Loucy (cell line): Measurements from ENCODE around the gene ELMO2.

Experiments used
- H2AFZ ChIP-seq: fragments of 200-600 bp; sonication (generic); 2 replicates; pipeline ENCODE4 v1.6.0; 2016; ENCODE audit warnings: antibody characterized with exemption, mild to moderate bottlenecking, low read length, moderate library complexity
- H3F3A ChIP-seq: fragments of 200-600 bp; 2 replicates; pipeline ENCODE4 v1.6.0; 2016; ENCODE audit warnings: antibody characterized with exemption, low read depth, mild to moderate bottlenecking
- H3K27me3 ChIP-seq: fragments of 200-600 bp; sonication (generic); 2 replicates; pipeline ENCODE4 v1.6.1; 2014; ENCODE audit warnings: low read length, mild to moderate bottlenecking; ENCODE audit not compliant: insufficient read depth, poor library complexity, severe bottlenecking
- H3K36me3 ChIP-seq: fragments of 200-600 bp; sonication (generic); 2 replicates; pipeline ENCODE4 v1.6.1; 2016; ENCODE audit warnings: low read length; ENCODE audit not compliant: insufficient read depth
- H3K4me1 ChIP-seq: fragments of 200-600 bp; sonication (generic); 2 replicates; pipeline ENCODE4 v1.5.1; 2014; ENCODE audit warnings: low read length, mild to moderate bottlenecking; ENCODE audit not compliant: insufficient read depth, poor library complexity, severe bottlenecking
- H3K4me2 ChIP-seq: fragments of 200-600 bp; sonication (generic); 2 replicates; pipeline ENCODE4 v1.6.0; 2014; ENCODE audit warnings: antibody characterized with exemption, low read length, low read depth, mild to moderate bottlenecking; ENCODE audit not compliant: poor library complexity, severe bottlenecking
- H3K4me3 ChIP-seq: fragments of 200-600 bp; sonication (generic); 2 replicates; pipeline ENCODE4 v1.5.1; 2014; ENCODE audit warnings: low read length, mild to moderate bottlenecking, mixed read lengths; ENCODE audit not compliant: poor library complexity, severe bottlenecking
- H3K79me2 ChIP-seq: fragments of 200-600 bp; sonication (generic); 2 replicates; pipeline ENCODE4 v1.6.1; 2014; ENCODE audit warnings: low read length; ENCODE audit not compliant: insufficient read depth
- H3K9ac ChIP-seq: fragments of 200-600 bp; sonication (generic); 2 replicates; pipeline ENCODE4 v1.6.0; 2014; ENCODE audit warnings: mild to moderate bottlenecking, low read depth, low read length, moderate library complexity; ENCODE audit not compliant: poor library complexity, severe bottlenecking
- H3K9me2 ChIP-seq: fragments of 200-600 bp; sonication (generic); replicated peaks from 2 replicates; pipeline ENCODE4 v1.6.1; 2016; ENCODE audit warnings: low read depth, low read length, mixed read lengths
- H3K9me3 ChIP-seq: fragments of 200-600 bp; sonication (generic); 2 replicates; pipeline ENCODE4 v1.6.1; 2014; ENCODE audit warnings: mild to moderate bottlenecking, antibody characterized with exemption, low read length, low read depth; ENCODE audit not compliant: insufficient read depth
- H4K20me1 ChIP-seq: fragments of 200-600 bp; sonication (generic); 2 replicates; pipeline ENCODE4 v1.6.0; 2014; ENCODE audit warnings: antibody characterized with exemption, low read length, mild to moderate bottlenecking; ENCODE audit not compliant: insufficient read depth, poor library complexity, severe bottlenecking
- CTCF ChIP-seq: fragments of 200-600 bp; sonication (generic); conservative IDR thresholded peaks from 2 replicates; pipeline ENCODE4 v1.5.1; 2014; ENCODE audit warnings: mild to moderate bottlenecking, antibody characterized with exemption, low read length
- EZH2phosphoT487 ChIP-seq: fragments of 200-600 bp; IDR thresholded peaks from 2 replicates; pipeline ENCODE4 v1.6.1; 2018; ENCODE audit warnings: antibody characterized with exemption, mild to moderate bottlenecking, moderate library complexity, borderline replicate concordance

The ELMO2 gene

GRCh38 chr20:46347841-46348803 lies 58.3 kb downstream of the ELMO2 start:
- H3K4me2 ChIP-seq: no peak overlapping the region

DNA sequence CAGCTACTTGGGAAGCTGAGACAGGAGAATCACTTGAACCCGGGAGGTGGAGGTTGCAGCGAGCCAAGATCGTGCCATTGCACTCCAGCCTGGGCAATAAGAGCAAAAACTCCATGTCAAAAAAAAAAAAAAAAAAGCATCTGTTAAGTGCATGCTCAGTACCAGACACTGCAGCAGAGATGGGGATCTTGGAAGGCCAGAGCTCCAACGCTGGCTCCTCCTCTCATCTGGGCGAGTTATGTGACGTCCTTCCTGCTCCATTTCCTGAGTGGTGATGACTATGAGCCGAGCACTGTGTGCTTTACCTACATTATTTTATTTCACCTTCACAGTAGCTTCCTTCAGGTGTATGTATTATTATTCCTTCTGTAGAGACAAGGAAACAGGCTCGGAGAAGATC lies 59.6 kb downstream of the ELMO2 start:
- Histone ChIP-seq H3F3A (no peaks in the 10 kb centered on the region), H4K20me1 (no peaks in the 10 kb centered on the region), H3K4me1 (peaks cover 19% of the 10 kb centered on the region), H3K79me2 (no peaks in the 10 kb centered on the region), H3K36me3 (no peaks in the 10 kb centered on the region), H2AFZ (no peak overlapping the region), H3K27me3 (no peaks in the 10 kb centered on the region), H3K9me3 (no peaks in the 10 kb centered on the region), H3K4me3 (no peak overlapping the region), H3K4me2 (no peak overlapping the region), H3K9ac (no peak overlapping the region), H3K9me2 (no peaks in the 10 kb centered on the region)
- TF ChIP-seq CTCF: no peak
- TF ChIP-seq EZH2phosphoT487: no peak

More at GRCh38 chr20:46347841-46348803, 58.3 kb downstream of the ELMO2 start:
- Histone ChIP-seq H4K20me1 (no peaks in the 10 kb centered on the region), H3K79me2 (no peaks in the 10 kb centered on the region), H3F3A (no peaks in the 10 kb centered on the region), H3K9me2 (no peaks in the 10 kb centered on the region), H3K9ac (no peak overlapping the region), H3K36me3 (no peaks in the 10 kb centered on the region), H3K4me1 (peaks cover 19% of the 10 kb centered on the region), H3K9me3 (no peaks in the 10 kb centered on the region), H2AFZ (no peak overlapping the region), H3K27me3 (no peaks in the 10 kb centered on the region), H3K4me3 (no peak overlapping the region)
- TF ChIP-seq EZH2phosphoT487: no peak
- no peak for TF ChIP-seq CTCF

DNA sequence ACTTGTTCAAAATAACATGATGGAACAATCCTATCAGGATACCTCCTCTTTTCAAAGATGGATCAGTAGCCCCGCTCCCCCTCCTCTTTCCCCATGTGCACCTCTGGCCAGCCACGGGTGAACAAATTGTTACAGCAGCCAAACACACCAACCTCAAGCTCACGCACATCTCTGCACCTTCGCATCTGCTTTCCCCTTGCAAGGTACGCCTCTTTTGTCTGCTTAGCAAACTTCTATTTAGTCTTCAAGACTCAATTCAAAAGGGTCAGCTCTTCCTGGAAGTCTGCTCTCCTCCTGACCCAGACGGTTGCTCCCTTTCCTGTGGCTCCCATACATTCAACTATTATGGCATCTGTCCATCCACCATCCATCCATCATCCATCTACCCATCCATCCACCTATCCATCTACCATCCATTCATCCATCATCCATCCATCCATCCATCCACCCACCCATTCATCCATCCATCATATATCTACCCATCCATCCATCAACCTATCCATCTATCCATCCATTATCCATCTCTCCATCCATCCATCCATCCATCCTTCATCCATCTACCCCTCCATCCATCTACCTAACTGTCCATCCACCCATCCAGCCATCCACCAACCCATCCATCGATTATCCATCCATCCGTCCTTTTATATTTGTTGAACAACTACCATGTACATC lies 61.8 kb downstream of the ELMO2 start:
- Histone ChIP-seq H3K4me2 (no peak overlapping the region), H3F3A (no peaks in the 10 kb centered on the region), H3K36me3 (no peaks in the 10 kb centered on the region), H3K9me2 (no peaks in the 10 kb centered on the region), H4K20me1 (no peaks in the 10 kb centered on the region), H3K27me3 (no peaks in the 10 kb centered on the region), H3K4me3 (no peak overlapping the region), H3K4me1 (peaks cover 6% of the 10 kb centered on the region), H2AFZ (no peak overlapping the region), H3K79me2 (no peaks in the 10 kb centered on the region), H3K9me3 (no peaks in the 10 kb centered on the region), H3K9ac (no peak overlapping the region)
- TF ChIP-seq EZH2phosphoT487 (no peak), CTCF (no peak)
